SK-N-MC (cell line): Measurements from ENCODE around the gene MPND.

Source experiments
- EZH2 ChIP-seq: fragments of 200-600 bp; sonication (generic); IDR thresholded peaks from one replicate; pipeline ENCODE4 v1.6.1; 2017; ENCODE audit warnings: antibody characterized with exemption
- FOXP2 ChIP-seq: optimal IDR thresholded peaks from 2 replicates; pipeline ENCODE3; 2011; ENCODE audit warnings: mild to moderate bottlenecking, moderate library complexity; ENCODE audit not compliant: insufficient read depth; ENCODE audit errors: extremely low read length, control extremely low read depth
- POLR2AphosphoS5 ChIP-seq: IDR thresholded peaks from 2 replicates; pipeline ENCODE4 v1.6.1; 2012; ENCODE audit warnings: mild to moderate bottlenecking, low read depth, low read length, borderline replicate concordance

DNA sequence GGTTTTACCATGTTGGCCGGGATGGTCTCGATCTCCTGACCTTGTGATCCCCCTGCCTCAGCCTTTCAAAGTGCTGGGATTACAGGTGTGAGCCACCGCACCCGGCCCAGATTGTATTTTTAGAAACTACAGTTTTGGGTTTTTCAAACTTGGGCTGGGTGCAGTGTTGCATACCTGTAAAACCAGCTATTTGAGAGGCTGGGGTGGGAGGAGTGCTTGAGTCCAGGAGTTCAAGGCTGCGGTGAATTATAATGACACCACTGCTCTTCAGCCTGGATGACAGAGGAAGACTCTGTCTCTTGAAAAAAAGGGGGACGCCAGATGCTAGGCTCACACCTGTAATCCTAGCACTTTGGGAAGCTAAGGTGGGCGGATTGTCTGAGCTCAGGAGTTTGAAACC, 63.3 kb downstream of the MPND start:
- no peak for TF ChIP-seq EZH2
- TF ChIP-seq POLR2AphosphoS5: no peak
- no peak for TF ChIP-seq FOXP2
